Natural killer cell (primary cell): ENCODE measurements around the gene PPM1K. TPM values are rescaled to one million over a fixed set of nuclear protein-coding genes. Genes with fewer than 3 reads are reported as not detected.
"Not testable (repeated sequence)": the region's sequence is repeated elsewhere in the genome, so short reads cannot be mapped to it uniquely, and the experiment has no call there.

ENCODE experiments used
- ATAC-seq, 3 donors: fragments of 150-1000 bp in 2 of 3; fragments of 200-7000 bp in 1 of 3; cut with Tn5 transposase; 1 replicate in 1 of 3; 2 replicates in 2 of 3; pipeline ENCODE4 v1.10.0; 2021; ENCODE audit warnings: mild to moderate bottlenecking in 2 of 3, moderate library complexity in 2 of 3
- DNase-seq, 2 donors: peaks; one replicate each; pipeline versions ENCODE4 v3.0.0 to v3.0.0-alpha.2; 2013 to 2021; ENCODE audit warnings: mixed read lengths in 1 of 2
- H3K27ac ChIP-seq: one replicate; pipeline ENCODE4 v1.5.1; 2013; ENCODE audit warnings: mild to moderate bottlenecking, low read length
- H3K27me3 ChIP-seq: one replicate; pipeline ENCODE4 v1.6.1; 2013; ENCODE audit warnings: low read length; ENCODE audit not compliant: control insufficient read depth, insufficient read depth
- H3K36me3 ChIP-seq: one replicate; pipeline ENCODE4 v1.6.1; 2013; ENCODE audit warnings: low read length; ENCODE audit not compliant: control insufficient read depth, insufficient read depth
- H3K4me1 ChIP-seq: one replicate; pipeline ENCODE4 v1.6.1; 2013; ENCODE audit warnings: low read length; ENCODE audit not compliant: control insufficient read depth, insufficient read depth
- H3K4me3 ChIP-seq: one replicate; pipeline ENCODE4 v1.5.1; 2013; ENCODE audit warnings: low read length
- H3K9me3 ChIP-seq: one replicate; pipeline ENCODE4 v1.6.1; 2013; ENCODE audit warnings: low read length; ENCODE audit not compliant: control insufficient read depth, insufficient read depth
- H3K27ac Mint-ChIP-seq, 2 donors: one replicate each; pipeline ENCODE4 v1.8.0; 2022; ENCODE audit warnings: mild to moderate bottlenecking in 2 of 2, mixed read lengths in 2 of 2, moderate library complexity in 1 of 2
- H3K27me3 Mint-ChIP-seq, 2 donors: one replicate each; pipeline ENCODE4 v1.8.0; 2022; ENCODE audit warnings: low read depth in 2 of 2, mixed read lengths in 2 of 2
- H3K36me3 Mint-ChIP-seq: one replicate; pipeline ENCODE4 v1.8.0; 2022; ENCODE audit warnings: mixed read lengths
- H3K4me1 Mint-ChIP-seq, 2 donors: one replicate each; pipeline ENCODE4 v1.8.0; 2022; ENCODE audit warnings: mixed read lengths in 2 of 2
- H3K4me3 Mint-ChIP-seq: one replicate; pipeline ENCODE4 v1.8.0; 2022; ENCODE audit warnings: mild to moderate bottlenecking, moderate library complexity, mixed read lengths
- H3K9me3 Mint-ChIP-seq, 2 donors: one replicate each; pipeline ENCODE4 v1.8.0; 2022; ENCODE audit warnings: mixed read lengths in 2 of 2
- CTCF ChIP-seq: fragments of 200-600 bp; IDR thresholded peaks from one replicate; pipeline ENCODE4 v1.8.0; 2022; ENCODE audit warnings: antibody characterized with exemption
- WGBS: methylation state at CpG from one replicate; pipeline ENCODE4 v1.1.7; 2013; ENCODE audit warnings: missing lambda C conversion rate; ENCODE audit not compliant: insufficient coverage; 5-methylcytosine and 5-hydroxymethylcytosine counted together
- intact Hi-C: fragments of 100-400 bp; cut with micrococcal nuclease; formaldehyde crosslinking; loops from one replicate; pipeline ENCODE4 v1.14.2; 2022
- total RNA-seq, 4 donors: library from RNA; stranded (reverse); fragments of 120-200 nt in 1 of 4; gene quantifications; one replicate each; pipeline versions ENCODE4 v1.2.3 to v1.2.4, GENCODE V29; 2013 to 2022

PPM1K gene
- total RNA-seq, 3 donors from 2014 or later (not counting 1 experiment from before 2014, with no cell fraction given), result 68.0 to 76.8 (median 74.3) TPM

GRCh38 chr4:88315460-88316017, 31.2 kb upstream of the PPM1K start:
- Histone ChIP-seq H3K27ac (no peak overlapping the region), H3K9me3 (no peaks in the 10 kb centered on the region), H3K4me3 (no peak overlapping the region), H3K27me3 (no peaks in the 10 kb centered on the region), H3K36me3 (no peaks in the 10 kb centered on the region), H3K4me1 (peaks cover 2% of the 10 kb centered on the region)
- Mint-ChIP-seq H3K4me1 (peaks cover 9 to 15% of the 10 kb centered on the region in 2 donors), H3K27ac (no peak overlapping the region), H3K4me3 (no peak overlapping the region), H3K36me3 (peaks cover 12% of the 10 kb centered on the region), H3K9me3 (peaks cover 0 to 6% of the 10 kb centered on the region in 2 donors), H3K27me3 (peaks cover 9 to 19% of the 10 kb centered on the region in 2 donors)
- ATAC-seq (no peak), DNase-seq (no peak)
- no peak for TF ChIP-seq CTCF
- WGBS, result 85% methylated on average over 3 of the region's 5 CpGs
- intact Hi-C loops, result no loop called here

DNA sequence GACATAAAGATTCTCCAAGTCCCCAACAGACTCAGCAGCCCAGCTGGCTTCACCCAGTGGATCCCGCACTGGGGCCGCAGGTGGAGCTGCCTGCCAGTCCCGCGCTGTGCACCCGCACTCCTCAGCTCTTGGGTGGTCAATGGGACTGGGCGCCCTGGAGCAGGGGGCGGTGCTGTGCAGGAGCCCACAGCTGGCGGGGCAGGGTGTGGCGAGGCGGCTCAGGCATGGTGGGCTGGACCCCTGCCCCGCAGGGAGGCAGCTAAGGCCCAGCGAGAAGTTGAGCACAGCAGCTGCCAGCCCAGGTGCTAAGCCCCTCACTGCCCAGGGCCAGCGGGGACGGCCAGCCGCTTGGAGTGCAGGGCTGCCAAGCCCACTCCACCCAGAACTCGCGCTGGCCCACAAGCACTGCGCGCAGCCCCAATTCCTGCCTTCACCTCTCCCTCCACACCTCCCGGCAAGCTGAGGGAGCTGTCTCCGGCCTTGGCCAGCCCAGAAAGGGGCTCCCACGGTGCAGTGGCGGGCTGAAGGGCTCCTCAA, 28.8 kb upstream of the PPM1K start:
- H3K27ac ChIP-seq, H3K4me1 Mint-ChIP-seq, H3K36me3 ChIP-seq, H3K27me3 ChIP-seq, DNase-seq, H3K4me1 ChIP-seq, H3K9me3 ChIP-seq, H3K4me3 Mint-ChIP-seq, H3K4me3 ChIP-seq, intact Hi-C loops, H3K9me3 Mint-ChIP-seq, ATAC-seq, H3K27ac Mint-ChIP-seq: not testable (repeated sequence)
- 97% methylated on average over 23 of the region's 23 CpGs for WGBS
- peaks cover 25 to 42% of the 10 kb centered on the region in 2 donors for H3K27me3 Mint-ChIP-seq
- H3K36me3 Mint-ChIP-seq, result peaks cover 12% of the 10 kb centered on the region

DNA sequence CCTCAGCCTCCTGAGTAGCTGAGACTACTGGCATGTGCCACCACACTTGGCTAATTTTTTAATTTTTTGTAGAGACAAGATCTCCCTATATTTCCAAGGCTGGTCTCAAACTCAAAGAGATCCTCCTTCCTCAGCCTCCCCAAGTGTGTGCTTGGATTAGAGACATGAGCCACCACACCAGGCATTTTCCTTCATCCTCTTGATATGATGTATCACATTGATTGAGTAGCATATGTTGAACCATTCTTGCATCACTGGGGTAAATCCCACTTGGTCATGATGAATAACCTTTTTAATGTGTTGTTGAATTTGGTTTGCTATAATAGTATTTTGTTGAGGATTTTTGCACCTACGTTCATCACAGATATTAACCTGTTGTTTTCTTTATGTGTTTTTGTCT, 24.2 kb upstream of the PPM1K start:
- Histone ChIP-seq H3K27me3 (no peaks in the 10 kb centered on the region), H3K4me3 (no peak overlapping the region), H3K36me3 (no peaks in the 10 kb centered on the region), H3K9me3 (no peaks in the 10 kb centered on the region), H3K4me1 (no peaks in the 10 kb centered on the region), H3K27ac (no peak overlapping the region)
- TF ChIP-seq CTCF, result no peak
- Mint-ChIP-seq H3K36me3 (peaks cover 12% of the 10 kb centered on the region), H3K27ac (no peak overlapping the region), H3K27me3 (peaks cover 33 to 43% of the 10 kb centered on the region in 2 donors), H3K9me3 (peaks cover 0 to 6% of the 10 kb centered on the region in 2 donors), H3K4me3 (no peak overlapping the region), H3K4me1 (no peaks in the 10 kb centered on the region)
- ATAC-seq, result no peak
- DNase-seq, result no peak
- no CpG with 5 or more reads among the region's 1 CpG for WGBS
- intact Hi-C loops, result no loop called here

- Mint-ChIP-seq H3K36me3 (no peaks in the 10 kb centered on the region), H3K27ac (no peak overlapping the region), H3K4me3 (no peak overlapping the region), H3K4me1 (no peaks in the 10 kb centered on the region), H3K9me3 (no peaks in the 10 kb centered on the region), H3K27me3 (no peaks in the 10 kb centered on the region)
- no peak overlapping the region for H3K27ac ChIP-seq
- intact Hi-C loops, result no loop called here
- no peak for DNase-seq
- H3K4me3 ChIP-seq, result no peak overlapping the region
- H3K27me3 ChIP-seq, result no peaks in the 10 kb centered on the region
- no peaks in the 10 kb centered on the region for H3K4me1 ChIP-seq
- ATAC-seq, result no peak
- H3K9me3 ChIP-seq, result no peaks in the 10 kb centered on the region
- H3K36me3 ChIP-seq, result no peaks in the 10 kb centered on the region
- no peak for TF ChIP-seq CTCF
- 88% methylated on average over 5 of the region's 6 CpGs for WGBS
These were observed 13.5 kb upstream of the PPM1K start for GRCh38 chr4:88297725-88298454.
